HTR-8/SVneo (cell line): Measurements from ENCODE around the gene SKIC3.

Experiments used
- DNase-seq: peaks from one replicate; pipeline ENCODE4 v3.0.0; 2011; ENCODE audit warnings: low spot score, mixed read lengths; ENCODE audit not compliant: insufficient read length
- FAIRE-seq: peaks from 2 replicates; lab custom pipeline; 2011; peaks lifted over from hg19 to GRCh38; lab: Jason Lieb, UNC

The SKIC3 gene

GRCh38 chr5:95554647-95555548 lies at the start of gene SKIC3, which contains the start of gene ARSK:
Gene SKIC3, minus strand, starts transcription at chr5:95554977. Its CDS starts 7,827 bp downstream, at chr5:95547150.
Gene ARSK, plus strand, starts transcription at chr5:95555101. Its CDS starts 178 bp downstream, at chr5:95555279.
- DNase-seq: peak; percentile 94
- FAIRE-seq: peak; percentile 58

GRCh38 chr5:95600557-95600956 lies 45.8 kb upstream of the SKIC3 start:
- no peak for DNase-seq
- no peak for FAIRE-seq

DNA sequence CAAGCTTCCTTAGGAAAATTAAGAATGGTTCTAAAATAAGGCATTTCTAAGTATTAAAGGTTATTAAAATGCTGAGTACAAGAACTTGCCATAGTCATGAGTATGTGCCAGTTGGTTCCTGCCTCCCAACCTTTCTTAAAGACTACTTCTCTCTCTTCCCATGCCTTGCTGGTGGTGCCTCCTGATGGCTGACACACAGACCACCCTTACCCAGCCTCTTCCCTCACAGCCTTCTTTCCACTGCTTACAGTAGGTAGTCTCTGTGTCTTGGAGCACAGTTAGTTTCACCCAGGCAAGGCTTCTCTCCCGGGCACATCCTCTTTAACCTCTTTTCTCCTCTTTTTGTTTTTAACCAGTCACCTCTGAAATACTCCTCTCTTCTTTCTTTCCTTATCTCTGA lies 44.5 kb upstream of the SKIC3 start:
- DNase-seq: no peak
- no peak for FAIRE-seq

GRCh38 chr5:95595289-95595931 lies 40.6 kb upstream of the SKIC3 start:
- DNase-seq (no peak), FAIRE-seq (no peak)

DNA sequence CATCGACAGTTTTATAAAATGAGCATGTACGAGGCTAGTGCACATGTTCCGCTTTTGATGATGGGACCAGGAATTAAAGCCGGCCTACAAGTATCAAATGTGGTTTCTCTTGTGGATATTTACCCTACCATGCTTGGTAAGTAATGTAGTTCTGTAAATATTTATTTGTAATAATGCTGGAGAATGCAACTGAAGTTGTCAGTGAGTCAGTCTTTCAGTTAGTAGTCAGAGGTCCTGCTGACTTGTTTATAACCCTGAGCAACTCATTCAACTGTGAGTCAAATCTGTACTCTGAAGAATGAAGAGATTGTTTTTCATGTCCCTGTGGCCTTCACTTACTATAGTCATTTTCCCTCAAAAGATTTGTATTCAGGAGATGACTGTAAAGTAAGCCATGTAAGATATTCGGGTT lies 36.7 kb upstream of the SKIC3 start:
- no peak for FAIRE-seq

GRCh38 chr5:95590880-95591279 lies 36.1 kb upstream of the SKIC3 start:
- no peak for FAIRE-seq
- DNase-seq: no peak

More for the DNA sequence above, 36.7 kb upstream of the SKIC3 start:
- DNase-seq: peak; percentile 28

- FAIRE-seq (no peak), DNase-seq (no peak)
Observed at GRCh38 chr5:95583992-95584391, 29.2 kb upstream of the SKIC3 start.

GRCh38 chr5:95581576-95581975 lies 26.8 kb upstream of the SKIC3 start:
- FAIRE-seq (no peak), DNase-seq (no peak)

GRCh38 chr5:95572016-95572415 lies 17.2 kb upstream of the SKIC3 start:
- FAIRE-seq (no peak), DNase-seq (no peak)

DNA sequence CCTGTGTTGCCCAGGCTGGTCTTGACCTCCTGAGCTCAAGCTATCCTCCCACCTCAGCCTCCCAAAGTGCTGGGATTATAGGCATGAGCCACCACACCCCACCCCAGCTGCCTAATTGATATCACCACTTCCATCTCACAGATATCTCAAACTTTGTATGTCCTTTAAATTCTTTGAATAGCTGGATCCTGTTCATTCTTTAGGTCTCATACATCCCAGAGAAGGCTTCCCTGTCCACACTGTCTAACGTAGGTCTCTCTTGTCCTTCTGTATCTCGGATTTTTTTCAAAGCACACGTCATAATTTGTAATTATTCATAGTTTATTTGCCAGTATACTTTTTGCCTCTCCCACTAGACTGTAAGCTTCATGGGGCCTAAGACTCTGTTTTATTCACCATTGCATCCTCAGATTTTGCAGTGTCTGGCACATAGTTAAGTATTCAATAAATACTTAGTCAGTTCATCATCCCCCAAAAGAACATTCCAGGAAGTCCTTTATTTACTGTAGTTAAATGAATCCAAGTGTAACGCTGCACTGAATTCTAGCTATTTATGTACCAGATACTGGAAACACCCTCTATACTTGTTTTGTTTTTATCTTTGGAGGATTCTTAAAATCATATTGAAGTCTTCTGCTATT lies 10.6 kb upstream of the SKIC3 start:
- FAIRE-seq: no peak

GRCh38 chr5:95564450-95564849 lies 9.7 kb upstream of the SKIC3 start:
- FAIRE-seq: no peak
- DNase-seq: no peak

More for the DNA sequence above, 10.6 kb upstream of the SKIC3 start:
- no peak for DNase-seq

GRCh38 chr5:95563367-95563766 lies 8.6 kb upstream of the SKIC3 start:
- DNase-seq (no peak), FAIRE-seq (no peak)

DNA sequence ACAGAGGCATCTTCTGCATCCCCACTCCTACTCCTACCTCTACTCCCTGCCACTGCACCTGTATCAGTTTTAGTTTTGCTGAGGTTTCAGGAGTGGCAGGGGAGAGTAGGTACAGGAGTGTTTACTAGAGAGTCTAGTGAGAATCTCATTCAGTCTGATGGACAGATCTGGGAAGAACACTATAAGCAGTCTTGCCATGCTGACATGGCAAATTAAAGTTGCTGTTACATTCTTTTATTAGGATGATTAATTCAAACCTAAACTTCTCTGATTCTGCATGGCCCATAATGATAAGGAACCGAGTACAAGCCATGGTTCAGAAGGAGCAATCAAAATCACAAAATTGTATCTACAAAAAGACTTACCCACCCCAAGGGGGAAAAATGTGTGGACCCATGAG lies 7.5 kb upstream of the SKIC3 start:
- FAIRE-seq (no peak), DNase-seq (no peak)

DNA sequence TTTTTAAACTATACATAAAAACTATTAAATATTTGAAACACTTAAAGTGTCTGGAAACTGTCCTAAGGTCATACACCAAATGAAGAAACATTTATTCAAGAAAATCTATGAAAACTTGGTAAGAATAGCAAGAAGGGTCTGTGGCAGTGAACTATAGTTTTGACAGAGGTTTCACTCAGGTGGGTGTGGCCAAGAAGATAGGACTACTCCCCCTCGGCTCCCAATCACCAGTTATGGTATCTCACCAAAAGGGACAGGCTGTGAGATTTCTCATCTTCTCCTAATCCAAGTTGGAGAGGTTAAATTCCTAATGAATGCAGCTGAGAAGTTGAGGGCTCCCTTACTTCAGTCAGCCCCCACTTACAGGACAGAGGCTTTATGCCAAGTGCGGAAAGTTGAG lies 3.1 kb upstream of the SKIC3 start:
- no peak for FAIRE-seq
- DNase-seq: no peak

GRCh38 chr5:95555553-95555952 lies 776 bp upstream of the SKIC3 start:
- FAIRE-seq (no peak), DNase-seq (no peak)

DNA sequence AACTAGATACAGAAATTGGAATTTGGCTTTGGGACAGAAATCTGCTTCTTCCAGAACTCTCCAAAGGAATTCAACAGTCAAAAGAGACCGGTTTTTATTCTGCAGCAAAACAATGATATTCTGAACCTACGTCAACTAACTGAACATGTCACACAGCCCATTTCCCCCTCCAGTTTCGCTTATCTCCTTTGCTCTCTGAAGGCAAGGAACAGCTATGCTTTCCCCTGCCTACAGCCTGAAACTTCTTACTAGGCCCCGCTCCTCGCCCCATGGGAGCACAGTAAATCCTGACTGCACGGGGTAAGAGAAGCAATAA lies 488 bp downstream of the SKIC3 start:
- no peak for FAIRE-seq
- no peak for DNase-seq

DNA sequence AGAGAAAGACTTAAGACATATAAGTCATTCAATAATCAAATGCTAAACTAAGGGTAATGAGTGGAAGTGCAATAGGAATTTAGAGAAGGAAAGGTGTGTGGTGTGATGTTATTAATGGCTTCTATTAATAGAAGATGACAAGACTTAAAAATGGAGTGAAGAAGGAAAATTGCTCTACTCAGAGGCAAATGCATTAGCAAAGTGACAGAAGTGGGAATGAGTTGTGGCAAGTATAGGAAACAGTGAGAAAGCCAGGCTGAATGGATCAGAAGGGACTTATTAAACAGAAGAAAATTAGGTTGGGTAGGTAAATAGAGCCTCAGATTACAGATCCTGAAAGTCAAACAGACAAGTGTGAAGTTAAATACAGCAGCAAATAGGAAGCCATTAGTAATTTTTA lies 5.7 kb downstream of the SKIC3 start:
- DNase-seq (no peak), FAIRE-seq (no peak)

- DNase-seq: no peak
- no peak for FAIRE-seq
Observed at GRCh38 chr5:95543017-95543705, 11.6 kb downstream of the SKIC3 start.

DNA sequence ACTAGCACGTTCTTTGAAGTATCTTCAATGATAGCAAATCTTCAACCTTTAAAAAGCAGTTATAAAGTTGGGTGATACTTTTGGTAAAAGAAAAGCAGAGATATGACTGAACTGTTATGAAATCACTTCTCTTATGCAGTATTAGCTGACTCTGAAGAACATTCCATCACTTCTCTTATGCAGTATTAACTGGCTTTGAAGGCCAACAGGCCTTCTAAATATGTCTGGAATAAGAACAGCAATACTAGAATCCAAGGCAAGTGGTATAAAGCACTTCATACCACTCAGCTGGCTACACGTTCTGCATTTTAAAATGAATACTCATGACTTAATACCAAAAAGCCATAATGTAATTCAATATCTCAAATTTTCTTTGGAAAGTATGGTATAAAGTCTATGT lies 17.3 kb downstream of the SKIC3 start:
- DNase-seq (no peak), FAIRE-seq (no peak)

DNA sequence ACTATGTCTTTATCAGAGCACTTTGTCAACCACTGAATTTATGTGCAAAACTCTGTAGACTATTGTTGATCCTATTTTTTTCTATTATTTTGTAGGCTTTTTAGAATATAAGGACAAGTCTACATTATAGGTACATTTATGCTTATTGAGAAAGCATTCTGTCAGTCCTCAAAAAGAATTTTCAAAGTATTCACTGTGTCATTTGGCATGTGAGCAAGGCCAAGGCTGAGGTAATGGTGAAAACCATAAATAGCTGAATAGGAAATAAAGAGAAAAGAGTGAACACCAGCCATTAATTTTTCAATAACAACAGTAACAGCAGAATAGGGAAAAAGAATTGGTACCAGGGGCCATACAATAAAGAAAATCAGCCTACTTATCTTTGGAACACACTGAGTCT lies 21.0 kb downstream of the SKIC3 start:
- DNase-seq (no peak), FAIRE-seq (no peak)

DNA sequence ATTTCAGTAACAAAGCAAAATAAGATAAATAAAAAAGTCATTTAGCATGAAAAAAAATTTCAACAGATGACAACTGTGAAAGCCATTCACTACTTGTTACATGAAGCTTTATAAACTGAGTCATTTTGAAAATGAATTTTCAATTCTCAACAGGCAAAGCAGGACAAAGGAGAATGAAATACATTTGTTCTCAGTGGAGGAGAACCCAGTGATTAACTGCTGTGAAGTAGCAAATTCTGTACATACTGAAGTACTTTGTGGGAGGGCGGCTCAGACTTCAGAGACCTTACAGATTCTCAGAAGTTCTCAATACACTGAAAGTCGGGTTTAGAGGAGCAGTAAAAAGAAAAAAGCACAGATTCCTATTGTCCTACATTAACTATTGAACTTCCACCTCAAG lies 21.7 kb downstream of the SKIC3 start:
- FAIRE-seq: no peak
- no peak for DNase-seq
